Measurements from ENCODE around the gene CDK5RAP3.

Gene CDK5RAP3

GRCh38 chr17:47952171-47953021 lies 18.5 kb upstream of the CDK5RAP3 start:
- in situ Hi-C loops (cut with MboI; ENCODE audit: low sequenced_read_pairs, unreplicated experiment), result no loop called here
- DNase-seq (ENCODE audit: low spot score), result no peak
- TF ChIP-seq CTCF (IDR thresholded peaks at IDR 0.05; ENCODE audit: borderline replicate concordance, control extremely low read depth, extremely low read depth, insufficient read depth, missing control alignments), result no peak

- no peak for DNase-seq (ENCODE audit: low spot score)
- TF ChIP-seq CTCF (IDR thresholded peaks at IDR 0.05; ENCODE audit: borderline replicate concordance, control extremely low read depth, extremely low read depth, insufficient read depth, missing control alignments), result no peak
- in situ Hi-C loops (cut with MboI; ENCODE audit: low sequenced_read_pairs, unreplicated experiment), result no loop called here
These were observed 17.0 kb upstream of the CDK5RAP3 start for GRCh38 chr17:47953909-47954308.

DNA sequence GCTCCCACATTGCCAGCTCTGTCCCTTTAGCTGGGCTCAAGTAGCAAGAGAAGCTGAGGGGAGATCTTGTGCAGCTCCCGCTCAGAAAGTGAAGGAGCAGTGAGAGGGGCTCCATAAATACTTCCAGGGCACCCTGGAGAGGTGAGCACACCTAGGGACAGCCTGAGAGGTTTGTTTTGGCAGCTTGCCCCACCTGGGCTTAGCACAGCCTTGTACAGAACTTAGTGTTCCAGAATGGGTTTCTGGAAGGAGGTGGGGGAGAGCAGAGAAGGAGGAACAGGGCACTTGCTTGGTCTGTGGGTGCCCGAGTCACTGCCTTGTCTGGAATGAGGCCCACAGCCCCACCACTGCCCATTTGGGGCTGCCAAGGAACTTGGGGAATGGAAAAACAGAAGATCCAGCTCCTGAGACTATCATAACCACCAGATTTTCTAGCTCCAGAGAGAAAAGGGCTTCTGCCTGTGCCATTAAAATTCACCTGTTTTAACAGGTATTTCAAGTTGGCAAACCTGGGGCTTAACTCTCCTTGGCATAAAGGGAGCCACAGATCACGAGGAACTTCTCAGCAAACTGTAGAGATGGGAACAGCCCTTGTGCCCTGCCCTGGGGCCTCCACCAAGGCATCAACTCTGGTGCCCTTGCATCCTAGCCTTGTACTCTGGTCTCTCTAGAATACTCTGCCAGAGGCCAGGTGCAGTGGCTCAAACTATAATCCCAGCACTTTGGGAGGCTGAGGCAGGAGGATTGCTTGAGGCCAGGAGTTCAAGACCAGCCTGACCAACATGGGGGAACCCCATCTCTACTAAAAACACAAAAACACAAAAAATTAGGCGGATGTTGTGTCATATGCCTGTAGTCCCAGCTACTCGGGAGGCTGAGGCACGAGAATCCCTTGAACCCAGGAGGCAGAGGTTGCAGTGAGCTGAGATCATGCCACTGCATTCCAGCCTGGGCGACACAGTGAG lies 15.1 kb upstream of the CDK5RAP3 start:
- no peak for TF ChIP-seq CTCF (IDR thresholded peaks at IDR 0.05; ENCODE audit: borderline replicate concordance, control extremely low read depth, extremely low read depth, insufficient read depth, missing control alignments)
- in situ Hi-C loops (cut with MboI; ENCODE audit: low sequenced_read_pairs, unreplicated experiment), result no loop called here
- DNase-seq (ENCODE audit: low spot score), result no peak

GRCh38 chr17:47956791-47957590 lies 13.9 kb upstream of the CDK5RAP3 start:
- DNase-seq (ENCODE audit: low spot score), result no peak
- in situ Hi-C loops (cut with MboI; ENCODE audit: low sequenced_read_pairs, unreplicated experiment), result no loop called here

GRCh38 chr17:47957591-47958490 lies 13.1 kb upstream of the CDK5RAP3 start, which contains the start of gene PRR15L:
Gene PRR15L (minus strand): TSS chr17:47957883. CDS start chr17:47953234, 4,649 bp downstream.
- no peak for TF ChIP-seq CTCF (IDR thresholded peaks at IDR 0.05; ENCODE audit: borderline replicate concordance, control extremely low read depth, extremely low read depth, insufficient read depth, missing control alignments)
- in situ Hi-C loops (cut with MboI; ENCODE audit: low sequenced_read_pairs, unreplicated experiment), result no loop called here
- DNase-seq (ENCODE audit: low spot score), result no peak

More at GRCh38 chr17:47956791-47957590, 13.9 kb upstream of the CDK5RAP3 start:
- TF ChIP-seq CTCF (IDR thresholded peaks at IDR 0.05; ENCODE audit: borderline replicate concordance, control extremely low read depth, extremely low read depth, insufficient read depth, missing control alignments), result no peak
